Anterior cingulate cortex (tissue), 58 donors: ENCODE results near the gene CITED1.
"Not testable (repeated sequence)": the region's sequence is repeated elsewhere in the genome, so short reads cannot be mapped to it uniquely, and the experiment has no call there.

ENCODE experiments used
- DNase-seq, 58 donors: peaks; one replicate each; lab custom pipeline; 2025; lab: John Stamatoyannopoulos, UW

CITED1 gene, protein sequence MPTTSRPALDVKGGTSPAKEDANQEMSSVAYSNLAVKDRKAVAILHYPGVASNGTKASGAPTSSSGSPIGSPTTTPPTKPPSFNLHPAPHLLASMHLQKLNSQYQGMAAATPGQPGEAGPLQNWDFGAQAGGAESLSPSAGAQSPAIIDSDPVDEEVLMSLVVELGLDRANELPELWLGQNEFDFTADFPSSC

GRCh38 chrX:72305286-72306084 lies at the start of gene CITED1:
Gene CITED1 (minus strand): TSS chrX:72305914. CDS start chrX:72302869, 3,045 bp downstream.
- DNase-seq = peak in 8 of 58 donors; percentile 1 to 14 (median 4)

DNA sequence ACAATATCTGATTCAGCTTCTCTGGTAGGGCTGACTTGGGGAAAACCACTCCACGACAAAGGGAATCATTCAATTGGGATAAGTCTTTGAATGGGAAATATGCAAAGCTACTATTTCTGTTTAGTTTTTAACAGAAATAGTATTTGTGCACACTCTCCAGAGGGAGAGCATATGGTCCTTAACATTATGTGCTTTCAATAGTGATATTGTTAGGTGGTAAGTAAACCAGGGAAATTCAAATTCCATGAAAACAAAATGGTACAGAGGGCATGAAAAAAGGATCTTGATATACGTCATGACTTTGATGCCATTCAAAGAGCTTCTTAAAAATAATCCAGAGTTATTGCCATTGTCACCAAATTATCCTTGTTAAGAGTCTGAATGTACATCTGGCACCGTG lies 47.1 kb upstream of the CITED1 start:
- no peak for DNase-seq

GRCh38 chrX:72351606-72352334 lies 46.1 kb upstream of the CITED1 start:
- DNase-seq = no peak

DNA sequence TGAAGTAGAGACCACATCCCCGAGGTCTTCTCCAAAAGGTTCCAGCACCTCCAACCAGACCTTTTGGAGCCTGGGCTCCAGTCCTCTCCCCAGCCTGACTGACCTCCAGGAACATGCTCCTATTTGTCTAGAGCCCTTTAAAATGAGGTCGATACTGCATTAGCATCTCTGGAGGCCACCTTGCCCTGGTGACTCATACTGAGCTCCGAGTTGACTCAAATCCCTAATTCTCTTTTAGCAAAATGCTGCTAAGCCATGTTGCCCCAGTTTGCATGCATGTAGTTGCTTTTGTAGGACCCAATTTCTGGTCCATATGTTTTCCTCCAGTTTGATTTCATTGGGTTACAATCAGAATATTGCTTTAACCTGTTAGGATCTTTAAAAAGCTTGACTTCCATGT lies 43.5 kb upstream of the CITED1 start:
- no peak for DNase-seq

GRCh38 chrX:72348247-72348979 lies 42.7 kb upstream of the CITED1 start:
- peak in 2 of 58 donors; percentile 0 to 2 for DNase-seq

DNA sequence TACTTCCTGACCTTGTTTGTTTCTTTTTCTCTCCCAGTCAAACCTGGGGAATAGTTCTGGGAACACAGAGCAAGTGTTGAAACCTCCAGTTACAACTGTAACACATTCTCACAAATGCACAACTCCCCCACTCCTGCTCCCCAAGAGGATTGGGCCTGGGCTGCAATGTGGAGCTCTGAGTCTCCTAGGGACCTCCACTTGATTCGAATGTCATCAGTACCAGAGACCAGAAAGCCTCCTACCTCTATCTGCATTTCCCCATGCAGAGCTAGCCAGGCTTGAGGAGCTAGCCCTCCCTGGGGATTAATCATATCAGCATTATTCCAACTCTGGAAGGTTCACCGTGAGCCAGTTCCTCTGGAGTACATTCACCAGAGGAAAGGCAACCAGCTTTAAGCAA lies 41.7 kb upstream of the CITED1 start:
- DNase-seq = no peak

DNA sequence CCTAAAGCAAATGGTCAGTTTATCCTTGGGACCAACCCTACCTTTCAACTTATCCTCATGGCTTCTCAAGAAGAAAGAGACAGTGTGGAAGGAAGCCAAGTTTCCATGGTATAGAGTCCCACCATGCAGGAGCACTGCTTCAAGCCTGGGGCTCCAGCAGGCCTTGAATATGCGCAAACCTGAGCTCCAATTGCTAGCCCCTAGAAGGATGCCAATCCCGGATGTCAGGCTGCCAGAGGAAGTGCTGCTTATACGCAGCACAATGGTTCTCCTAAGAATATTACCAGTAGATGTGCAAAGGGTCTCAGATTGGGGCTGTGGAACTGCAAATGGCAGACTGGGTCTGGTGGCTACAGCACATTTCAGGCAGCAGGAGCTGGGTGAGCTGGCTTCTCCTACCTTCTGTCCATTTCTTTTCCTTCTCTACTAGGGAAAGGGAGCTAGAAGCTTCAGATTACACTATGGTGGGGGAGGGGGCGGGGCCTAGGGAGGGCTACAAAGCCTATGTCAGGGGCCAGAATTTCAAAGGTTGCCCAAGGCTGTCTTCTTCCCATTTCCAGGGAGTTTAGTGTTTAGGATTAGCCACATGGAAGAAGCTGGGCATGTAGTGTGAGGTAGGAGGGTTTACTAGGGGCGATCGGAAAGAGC lies 40.7 kb upstream of the CITED1 start:
- no peak for DNase-seq

DNA sequence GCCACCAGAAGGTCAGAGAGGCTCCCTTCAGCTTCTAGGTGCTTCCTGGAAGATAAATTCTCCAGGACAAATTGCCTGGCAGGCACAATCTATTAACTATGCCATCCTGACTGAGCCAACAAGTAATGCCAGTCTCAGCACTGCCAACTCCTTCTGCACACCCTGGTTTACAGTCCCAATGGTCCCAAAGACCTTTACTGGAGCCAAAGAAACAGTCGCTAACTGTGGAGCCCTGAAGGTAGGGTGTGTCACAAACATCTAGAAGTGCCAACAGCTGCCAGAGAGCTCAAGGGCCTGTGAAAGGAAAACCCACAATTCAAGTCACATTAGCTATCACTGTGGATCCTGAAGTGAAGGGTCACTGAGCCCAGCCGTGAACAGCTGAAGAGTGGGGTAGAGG lies 34.9 kb upstream of the CITED1 start:
- no peak for DNase-seq

GRCh38 chrX:72340041-72340440 lies 34.3 kb upstream of the CITED1 start:
- DNase-seq = peak in 12 of 58 donors; percentile 0 to 20 (median 1)

DNA sequence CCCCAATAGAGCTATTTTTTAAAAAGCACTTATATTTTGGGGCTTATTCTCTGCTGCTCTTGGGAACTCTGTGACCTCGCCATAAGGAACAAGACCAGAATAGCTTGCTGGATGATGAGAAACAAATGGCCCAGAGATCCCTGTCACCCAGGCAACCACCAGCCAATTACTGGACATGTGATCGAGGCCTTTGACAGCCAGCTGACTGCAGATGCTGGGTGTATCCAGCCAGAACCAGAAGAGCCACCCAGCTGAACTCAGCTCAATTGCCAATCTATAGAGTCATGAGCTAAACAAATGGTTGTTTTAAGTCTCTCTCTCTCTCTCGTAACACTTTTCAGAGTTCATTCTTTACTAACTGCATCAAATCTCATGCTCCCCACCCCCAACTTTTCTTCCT lies 24.4 kb upstream of the CITED1 start:
- DNase-seq = no peak

GRCh38 chrX:72326605-72327300 lies 21.0 kb upstream of the CITED1 start:
- no peak for DNase-seq

GRCh38 chrX:72319651-72320050 lies 13.9 kb upstream of the CITED1 start:
- DNase-seq = not testable (repeated sequence)

DNA sequence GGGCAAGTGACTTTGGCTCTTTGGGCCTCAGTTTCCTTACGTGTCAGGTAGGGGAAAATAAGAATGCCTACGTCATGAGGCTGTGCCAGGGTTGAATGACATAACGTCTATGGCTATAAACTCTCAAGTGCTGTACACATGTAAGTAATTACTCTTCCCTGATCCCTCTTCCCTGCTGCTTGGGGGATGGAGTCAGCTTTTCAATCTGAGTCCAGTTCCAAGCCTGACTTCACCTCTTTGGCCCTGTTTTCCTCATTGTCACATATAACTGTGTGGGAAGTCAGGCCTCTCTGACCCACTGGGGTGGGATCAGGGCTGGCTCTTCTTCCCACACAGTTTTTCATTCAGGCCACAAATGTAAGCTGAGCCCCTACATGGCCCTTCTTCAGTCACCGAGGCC lies 11.4 kb upstream of the CITED1 start:
- DNase-seq = no peak

DNA sequence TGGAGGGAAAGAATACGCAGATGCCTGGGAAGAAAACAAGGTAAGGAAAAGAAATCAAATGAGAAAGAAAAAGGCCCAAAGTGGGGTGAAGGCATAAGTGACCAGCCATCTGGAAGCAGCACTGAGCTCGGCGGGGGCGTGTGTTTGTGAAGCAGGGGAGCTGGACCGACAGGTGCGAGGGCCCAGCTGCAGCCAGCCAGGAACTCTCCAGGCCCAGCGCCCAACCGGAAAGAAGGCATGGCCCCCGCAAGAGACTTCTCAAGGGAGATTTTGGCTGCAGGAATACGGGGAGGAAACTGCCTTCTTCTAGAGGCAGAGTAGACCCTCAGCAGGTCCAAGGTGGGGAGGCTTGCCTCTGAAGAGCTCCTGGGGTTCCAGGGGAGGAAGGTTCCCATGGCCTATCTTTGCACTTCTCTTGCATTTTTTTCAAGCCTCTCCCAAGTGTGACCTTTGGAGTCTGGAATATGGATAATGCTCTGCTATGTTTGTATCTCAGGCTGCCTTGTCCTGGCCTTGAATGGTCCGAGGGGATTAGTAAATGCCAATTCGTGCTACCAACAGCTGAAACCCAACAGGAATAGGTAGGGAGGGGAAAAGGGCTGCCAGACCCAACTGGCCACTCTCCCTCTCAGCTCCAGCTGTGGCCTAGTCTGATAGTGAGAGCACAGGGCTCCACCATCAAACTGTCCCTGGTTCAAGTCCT lies 10.8 kb upstream of the CITED1 start:
- no peak for DNase-seq

- DNase-seq = no peak
Measured at GRCh38 chrX:72314881-72315280, 9.2 kb upstream of the CITED1 start.

GRCh38 chrX:72313707-72314641 lies 8.3 kb upstream of the CITED1 start:
- no peak for DNase-seq

DNA sequence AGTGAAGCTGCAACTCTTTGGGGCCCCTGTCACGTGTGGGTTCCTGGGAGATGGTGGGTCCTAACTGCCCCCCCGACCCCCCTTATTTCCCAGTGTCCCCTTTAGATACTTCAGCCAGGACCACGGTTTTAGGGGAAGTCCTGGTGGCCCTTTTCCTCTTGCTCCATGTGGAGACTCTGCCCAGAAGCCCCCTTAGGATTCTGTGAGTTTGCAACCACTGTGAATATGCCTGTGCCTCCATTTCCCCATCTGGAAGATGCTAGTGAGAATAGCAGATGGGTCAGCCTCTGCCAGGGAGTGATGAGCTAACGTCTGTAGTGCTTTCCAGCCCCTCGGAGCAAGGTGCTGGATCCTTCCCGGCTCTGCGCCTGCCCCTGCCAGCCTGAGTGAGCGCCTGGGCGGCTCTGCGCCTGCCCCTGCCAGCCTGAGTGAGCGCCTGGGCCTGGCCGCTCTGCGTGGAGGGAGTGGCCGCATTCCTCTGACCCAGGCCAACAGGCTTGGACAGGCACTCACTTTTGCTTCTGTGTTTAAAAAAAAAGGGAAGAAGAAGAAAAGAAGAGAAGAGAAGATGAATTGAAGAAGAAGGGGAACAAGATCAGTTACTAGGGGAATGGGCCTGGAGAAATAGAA lies 6.7 kb upstream of the CITED1 start:
- no peak for DNase-seq
